GM21528 (cell line): Measurements from ENCODE around the gene ABR.
"Not testable (repeated sequence)": the region's sequence is repeated elsewhere in the genome, so short reads cannot be mapped to it uniquely, and the experiment has no call there.

ENCODE experiments used
- ATAC-seq: cut with Tn5 transposase; IDR thresholded peaks from one replicate; pipeline ENCODE4 v1.9.1; 2021; ENCODE audit warnings: mild to moderate bottlenecking, moderate library complexity; ENCODE audit not compliant: unreplicated experiment, low FRiP score

ABR gene

GRCh38 chr17:1123393-1123831 lies 56.4 kb downstream of the ABR start:
- ATAC-seq: no peak

- ATAC-seq: no peak
Measured at GRCh38 chr17:1122533-1123392, 57.0 kb downstream of the ABR start.

- ATAC-seq: not testable (repeated sequence)
Measured at GRCh38 chr17:1121442-1121817, 58.4 kb downstream of the ABR start.

- ATAC-seq: no peak
Measured at GRCh38 chr17:1120596-1121441, 59.0 kb downstream of the ABR start.

GRCh38 chr17:1119924-1120323 lies 59.9 kb downstream of the ABR start:
- ATAC-seq: no peak

- no peak for ATAC-seq
Measured at GRCh38 chr17:1116602-1117001, 63.2 kb downstream of the ABR start.

- ATAC-seq: no peak
Measured at GRCh38 chr17:1112875-1113274, 66.9 kb downstream of the ABR start.

GRCh38 chr17:1111599-1112443 lies 68.0 kb downstream of the ABR start:
- ATAC-seq: no peak

GRCh38 chr17:1110862-1111598 lies 68.8 kb downstream of the ABR start:
- ATAC-seq: no peak

GRCh38 chr17:1110541-1110861 lies 69.3 kb downstream of the ABR start:
- no peak for ATAC-seq

- peak; percentile 21 for ATAC-seq
Measured at GRCh38 chr17:1109606-1110540, 69.9 kb downstream of the ABR start.

GRCh38 chr17:1108765-1109605 lies 70.8 kb downstream of the ABR start:
- peak; percentile 49 for ATAC-seq

GRCh38 chr17:1108478-1108764 lies 71.4 kb downstream of the ABR start:
- ATAC-seq: no peak

GRCh38 chr17:1107777-1108477 lies 71.9 kb downstream of the ABR start:
- no peak for ATAC-seq

GRCh38 chr17:1107083-1107776 lies 72.6 kb downstream of the ABR start:
- ATAC-seq: no peak

- no peak for ATAC-seq
Measured at GRCh38 chr17:1104222-1104621, 75.6 kb downstream of the ABR start.

GRCh38 chr17:1100382-1100781 lies 79.4 kb downstream of the ABR start:
- ATAC-seq: no peak
